Measurements from ENCODE around the gene FANCF.

GRCh38 chr11:22584976-22585375 lies 40.6 kb downstream of the FANCF start:
- TF ChIP-seq CTCF (IDR thresholded peaks at IDR 0.05; ENCODE audit: borderline replicate concordance, extremely low read depth, low read length, poor library complexity, severe bottlenecking) (no peak), EZH2 (IDR thresholded peaks at IDR 0.05; ENCODE audit: borderline replicate concordance, low read depth, low read length, severe bottlenecking) (no peak)
